GM21825 (cell line): ENCODE measurements around the gene KSR2.

Source experiments
- ATAC-seq: cut with Tn5 transposase; IDR thresholded peaks from one replicate; pipeline ENCODE4 v1.9.1; 2021; ENCODE audit warnings: mild to moderate bottlenecking, moderate library complexity; ENCODE audit not compliant: unreplicated experiment

KSR2 gene

GRCh38 chr12:117508468-117508867, 460.3 kb downstream of the KSR2 start:
- no peak for ATAC-seq

- ATAC-seq: no peak
Measured at GRCh38 chr12:117507548-117507947, 461.2 kb downstream of the KSR2 start.

GRCh38 chr12:117506333-117506732, 462.5 kb downstream of the KSR2 start:
- ATAC-seq: no peak

GRCh38 chr12:117502633-117503032, 466.2 kb downstream of the KSR2 start:
- ATAC-seq: no peak

- ATAC-seq: no peak
Measured at GRCh38 chr12:117502233-117502632, 466.6 kb downstream of the KSR2 start.

- ATAC-seq: no peak
Measured at GRCh38 chr12:117501076-117501869, 467.5 kb downstream of the KSR2 start.

- ATAC-seq: no peak
Measured at GRCh38 chr12:117499759-117500485, 468.9 kb downstream of the KSR2 start.

GRCh38 chr12:117498880-117499279, 469.9 kb downstream of the KSR2 start:
- no peak for ATAC-seq

- ATAC-seq: no peak
Measured at GRCh38 chr12:117498256-117498655, 470.5 kb downstream of the KSR2 start.

- no peak for ATAC-seq
Measured at GRCh38 chr12:117497407-117497806, 471.4 kb downstream of the KSR2 start.

- ATAC-seq: no peak
Measured at GRCh38 chr12:117494833-117495655, 473.7 kb downstream of the KSR2 start.

GRCh38 chr12:117491711-117492110, 477.1 kb downstream of the KSR2 start:
- no peak for ATAC-seq

GRCh38 chr12:117490130-117490529, 478.7 kb downstream of the KSR2 start:
- no peak for ATAC-seq

GRCh38 chr12:117489671-117490070, 479.1 kb downstream of the KSR2 start:
- ATAC-seq: no peak

GRCh38 chr12:117486840-117487659, 481.7 kb downstream of the KSR2 start:
- no peak for ATAC-seq

- ATAC-seq: no peak
Measured at GRCh38 chr12:117485984-117486839, 482.6 kb downstream of the KSR2 start.

- ATAC-seq: no peak
Measured at GRCh38 chr12:117484901-117485300, 483.9 kb downstream of the KSR2 start.

- no peak for ATAC-seq
Measured at GRCh38 chr12:117483501-117483900, 485.3 kb downstream of the KSR2 start.

GRCh38 chr12:117481470-117481869, 487.3 kb downstream of the KSR2 start:
- ATAC-seq: no peak

- no peak for ATAC-seq
Measured at GRCh38 chr12:117476341-117476740, 492.4 kb downstream of the KSR2 start.
